Activated naive CD8-positive, alpha-beta T cell treated with anti-CD3 and anti-CD28 coated beads for 36 hours (primary cell): Measurements from ENCODE around the gene PRKCZ. TPM values are rescaled to one million over a fixed set of nuclear protein-coding genes. Genes with fewer than 3 reads are reported as not detected.

Experiments used
- DNase-seq: peaks from one replicate; pipeline ENCODE4 v3.0.0; 2021
- H3K27ac Mint-ChIP-seq: one replicate; pipeline ENCODE4 v1.8.0; 2022; ENCODE audit warnings: mild to moderate bottlenecking, moderate library complexity, mixed read lengths
- H3K27me3 Mint-ChIP-seq: one replicate; pipeline ENCODE4 v1.8.0; 2022; ENCODE audit warnings: mild to moderate bottlenecking, mixed read lengths
- H3K36me3 Mint-ChIP-seq: one replicate; pipeline ENCODE4 v1.8.0; 2021; ENCODE audit warnings: mild to moderate bottlenecking, mixed read lengths
- H3K4me1 Mint-ChIP-seq: one replicate; pipeline ENCODE4 v1.8.0; 2021; ENCODE audit warnings: mixed read lengths
- H3K4me3 Mint-ChIP-seq: one replicate; pipeline ENCODE4 v1.8.0; 2022; ENCODE audit warnings: mild to moderate bottlenecking, moderate library complexity, mixed read lengths
- H3K9me3 Mint-ChIP-seq: one replicate; pipeline ENCODE4 v1.8.0; 2022; ENCODE audit warnings: mixed read lengths
- total RNA-seq, 2 experiments: library from RNA; stranded (reverse); gene quantifications; one replicate each; pipeline ENCODE4 v1.2.3, GENCODE V29; 2021

PRKCZ gene
- total RNA-seq, 2 experiments from 2014 or later = 11.1 to 13.0 TPM

GRCh38 chr1:2172551-2173146 lies 122.4 kb downstream of the PRKCZ start:
- no peaks in the 10 kb centered on the region for H3K9me3 Mint-ChIP-seq
- no peak overlapping the region for H3K27ac Mint-ChIP-seq
- H3K27me3 Mint-ChIP-seq = no peaks in the 10 kb centered on the region
- peaks cover 1% of the 10 kb centered on the region for H3K36me3 Mint-ChIP-seq
- no peak for DNase-seq
- H3K4me1 Mint-ChIP-seq = no peaks in the 10 kb centered on the region
- H3K4me3 Mint-ChIP-seq = no peak overlapping the region

GRCh38 chr1:2173546-2174347 lies 123.5 kb downstream of the PRKCZ start:
- Mint-ChIP-seq H3K4me1 (no peaks in the 10 kb centered on the region), H3K9me3 (no peaks in the 10 kb centered on the region), H3K36me3 (no peaks in the 10 kb centered on the region), H3K27me3 (no peaks in the 10 kb centered on the region), H3K27ac (no peak overlapping the region), H3K4me3 (no peak overlapping the region)
- DNase-seq = no peak

GRCh38 chr1:2174348-2175054 lies 124.3 kb downstream of the PRKCZ start:
- Mint-ChIP-seq H3K4me3 (peak overlapping the region; percentile 43), H3K27me3 (no peaks in the 10 kb centered on the region), H3K27ac (no peak overlapping the region), H3K36me3 (no peaks in the 10 kb centered on the region), H3K9me3 (no peaks in the 10 kb centered on the region), H3K4me1 (no peaks in the 10 kb centered on the region)
- DNase-seq = peak; percentile 31

- H3K9me3 Mint-ChIP-seq = no peaks in the 10 kb centered on the region
- DNase-seq = no peak
- no peaks in the 10 kb centered on the region for H3K4me1 Mint-ChIP-seq
- no peaks in the 10 kb centered on the region for H3K36me3 Mint-ChIP-seq
- no peaks in the 10 kb centered on the region for H3K27me3 Mint-ChIP-seq
- H3K27ac Mint-ChIP-seq = no peak overlapping the region
- H3K4me3 Mint-ChIP-seq = peak overlapping the region; percentile 43
These were observed 124.8 kb downstream of the PRKCZ start for GRCh38 chr1:2175055-2175414.

GRCh38 chr1:2175681-2176454 lies 125.7 kb downstream of the PRKCZ start:
- H3K4me1 Mint-ChIP-seq = no peaks in the 10 kb centered on the region
- H3K27me3 Mint-ChIP-seq = no peaks in the 10 kb centered on the region
- no peak overlapping the region for H3K27ac Mint-ChIP-seq

GRCh38 chr1:2176615-2177014 lies 126.4 kb downstream of the PRKCZ start:
- Mint-ChIP-seq H3K4me3 (no peak overlapping the region), H3K4me1 (no peaks in the 10 kb centered on the region), H3K27me3 (no peaks in the 10 kb centered on the region), H3K36me3 (no peaks in the 10 kb centered on the region), H3K9me3 (no peaks in the 10 kb centered on the region), H3K27ac (no peak overlapping the region)
- no peak for DNase-seq

More at GRCh38 chr1:2175681-2176454, 125.7 kb downstream of the PRKCZ start:
- DNase-seq = no peak
- Mint-ChIP-seq H3K9me3 (no peaks in the 10 kb centered on the region), H3K36me3 (no peaks in the 10 kb centered on the region), H3K4me3 (no peak overlapping the region)

GRCh38 chr1:2177541-2177940 lies 127.3 kb downstream of the PRKCZ start:
- no peaks in the 10 kb centered on the region for H3K9me3 Mint-ChIP-seq

GRCh38 chr1:2177946-2178538 lies 127.8 kb downstream of the PRKCZ start:
- Mint-ChIP-seq H3K27ac (no peak overlapping the region), H3K4me1 (no peaks in the 10 kb centered on the region), H3K27me3 (no peaks in the 10 kb centered on the region), H3K36me3 (no peaks in the 10 kb centered on the region), H3K4me3 (no peak overlapping the region), H3K9me3 (no peaks in the 10 kb centered on the region)
- no peak for DNase-seq

More at GRCh38 chr1:2177541-2177940, 127.3 kb downstream of the PRKCZ start:
- H3K36me3 Mint-ChIP-seq = no peaks in the 10 kb centered on the region
- H3K27me3 Mint-ChIP-seq = no peaks in the 10 kb centered on the region
- H3K27ac Mint-ChIP-seq = no peak overlapping the region
- no peak for DNase-seq
- H3K4me3 Mint-ChIP-seq = no peak overlapping the region
- no peaks in the 10 kb centered on the region for H3K4me1 Mint-ChIP-seq

- H3K4me3 Mint-ChIP-seq = no peak overlapping the region
- H3K27me3 Mint-ChIP-seq = no peaks in the 10 kb centered on the region
- no peaks in the 10 kb centered on the region for H3K36me3 Mint-ChIP-seq
- DNase-seq = no peak
- no peaks in the 10 kb centered on the region for H3K9me3 Mint-ChIP-seq
- H3K4me1 Mint-ChIP-seq = no peaks in the 10 kb centered on the region
- no peak overlapping the region for H3K27ac Mint-ChIP-seq
These were observed 128.7 kb downstream of the PRKCZ start for GRCh38 chr1:2178875-2179274.

- Mint-ChIP-seq H3K36me3 (no peaks in the 10 kb centered on the region), H3K4me1 (no peaks in the 10 kb centered on the region), H3K9me3 (no peaks in the 10 kb centered on the region), H3K4me3 (no peak overlapping the region), H3K27me3 (no peaks in the 10 kb centered on the region), H3K27ac (no peak overlapping the region)
- DNase-seq = no peak
These were observed 129.2 kb downstream of the PRKCZ start for GRCh38 chr1:2179283-2180013.

GRCh38 chr1:2180297-2181245 lies 130.4 kb downstream of the PRKCZ start:
- H3K36me3 Mint-ChIP-seq = no peaks in the 10 kb centered on the region
- no peaks in the 10 kb centered on the region for H3K9me3 Mint-ChIP-seq
- no peaks in the 10 kb centered on the region for H3K27me3 Mint-ChIP-seq
- no peak overlapping the region for H3K27ac Mint-ChIP-seq
- H3K4me1 Mint-ChIP-seq = no peaks in the 10 kb centered on the region
- no peak overlapping the region for H3K4me3 Mint-ChIP-seq
- no peak for DNase-seq

- H3K27ac Mint-ChIP-seq = no peak overlapping the region
- H3K27me3 Mint-ChIP-seq = no peaks in the 10 kb centered on the region
- H3K4me1 Mint-ChIP-seq = no peaks in the 10 kb centered on the region
- no peak overlapping the region for H3K4me3 Mint-ChIP-seq
- no peak for DNase-seq
- H3K36me3 Mint-ChIP-seq = no peaks in the 10 kb centered on the region
- H3K9me3 Mint-ChIP-seq = no peaks in the 10 kb centered on the region
These were observed 131.1 kb downstream of the PRKCZ start for GRCh38 chr1:2181271-2181670.

- no peak for DNase-seq
- Mint-ChIP-seq H3K27me3 (no peaks in the 10 kb centered on the region), H3K4me3 (no peak overlapping the region), H3K9me3 (no peaks in the 10 kb centered on the region), H3K4me1 (no peaks in the 10 kb centered on the region), H3K27ac (no peak overlapping the region), H3K36me3 (no peaks in the 10 kb centered on the region)
These were observed 131.5 kb downstream of the PRKCZ start for GRCh38 chr1:2181752-2182151.
